Esophagus muscularis mucosa (tissue), 4 donors: ENCODE data around the gene CNTNAP2.

ENCODE experiments used
- EP300 ChIP-seq: sonication (generic); formaldehyde crosslinking; IDR thresholded peaks from one replicate; pipeline ENCODE4 v1.6.1; 2017; ENCODE audit warnings: antibody characterized with exemption
- POLR2A ChIP-seq: fragments of 450-650 bp; IDR thresholded peaks from one replicate; pipeline ENCODE4 v1.6.1; 2017; ENCODE audit warnings: antibody characterized with exemption, moderate library complexity, mild to moderate bottlenecking, low read depth
- POLR2AphosphoS5 ChIP-seq, 2 donors: sonication (generic); formaldehyde crosslinking; IDR thresholded peaks; one replicate each; pipeline ENCODE4 v1.6.1; 2017; ENCODE audit warnings: antibody characterized with exemption in 2 of 2
- TF ChIP-seq, protein P1 (sequence below), 3 experiments: fragments of 200-600 bp in 2 of 3; fragments of 450-650 bp in 1 of 3; sonication (generic) in 2 of 3; IDR thresholded peaks; one replicate each; pipeline ENCODE4 v1.5.1; 2017 to 2019; ENCODE audit warnings: antibody characterized with exemption in 3 of 3, mild to moderate bottlenecking in 2 of 3, moderate library complexity in 1 of 3

DNA sequence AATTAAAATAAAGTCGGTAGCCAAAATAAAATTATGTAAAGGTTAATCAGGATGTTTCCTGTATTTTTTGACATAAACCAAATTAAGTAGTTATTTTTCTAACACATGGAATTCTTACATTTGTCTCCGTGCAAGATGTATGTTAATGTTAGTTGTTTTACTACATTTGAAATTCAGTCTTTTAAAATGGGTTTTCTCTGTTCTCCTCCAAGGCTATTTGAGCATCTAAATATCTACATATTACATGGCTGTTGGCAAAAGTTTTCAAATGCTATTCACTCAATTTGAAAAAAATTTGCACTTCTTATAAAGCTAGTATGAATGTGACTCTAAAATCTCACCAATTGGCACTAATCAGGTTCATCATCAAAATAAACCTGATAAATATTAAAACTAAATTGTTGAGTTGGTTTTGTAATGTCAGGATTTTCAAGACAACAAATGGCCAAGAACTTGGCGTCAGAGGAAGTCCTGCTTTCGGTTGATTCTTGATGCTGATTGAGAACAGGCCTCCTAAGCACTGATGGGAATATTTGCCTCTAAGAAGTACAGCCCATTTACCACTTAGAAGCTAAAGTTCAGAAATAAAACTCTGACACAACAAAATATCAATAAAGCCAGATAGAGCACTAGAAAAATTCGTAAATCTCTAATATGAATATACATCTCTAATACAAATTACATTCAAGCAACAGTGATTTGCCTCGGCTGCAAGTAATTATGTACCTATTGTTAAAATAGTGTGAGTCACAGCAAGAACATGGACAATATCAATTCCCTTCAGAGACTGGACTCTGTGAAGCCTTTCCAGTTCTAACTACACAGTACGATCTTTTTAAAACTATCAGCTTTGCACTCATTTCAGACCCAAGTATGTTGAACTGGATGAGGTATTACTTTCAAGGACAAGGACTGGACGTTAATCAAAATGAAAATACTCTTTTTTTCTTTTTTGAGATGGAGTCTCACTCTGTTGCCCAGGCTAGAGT lies 1740.8 kb downstream of the CNTNAP2 start:
- TF ChIP-seq, protein P1, sequence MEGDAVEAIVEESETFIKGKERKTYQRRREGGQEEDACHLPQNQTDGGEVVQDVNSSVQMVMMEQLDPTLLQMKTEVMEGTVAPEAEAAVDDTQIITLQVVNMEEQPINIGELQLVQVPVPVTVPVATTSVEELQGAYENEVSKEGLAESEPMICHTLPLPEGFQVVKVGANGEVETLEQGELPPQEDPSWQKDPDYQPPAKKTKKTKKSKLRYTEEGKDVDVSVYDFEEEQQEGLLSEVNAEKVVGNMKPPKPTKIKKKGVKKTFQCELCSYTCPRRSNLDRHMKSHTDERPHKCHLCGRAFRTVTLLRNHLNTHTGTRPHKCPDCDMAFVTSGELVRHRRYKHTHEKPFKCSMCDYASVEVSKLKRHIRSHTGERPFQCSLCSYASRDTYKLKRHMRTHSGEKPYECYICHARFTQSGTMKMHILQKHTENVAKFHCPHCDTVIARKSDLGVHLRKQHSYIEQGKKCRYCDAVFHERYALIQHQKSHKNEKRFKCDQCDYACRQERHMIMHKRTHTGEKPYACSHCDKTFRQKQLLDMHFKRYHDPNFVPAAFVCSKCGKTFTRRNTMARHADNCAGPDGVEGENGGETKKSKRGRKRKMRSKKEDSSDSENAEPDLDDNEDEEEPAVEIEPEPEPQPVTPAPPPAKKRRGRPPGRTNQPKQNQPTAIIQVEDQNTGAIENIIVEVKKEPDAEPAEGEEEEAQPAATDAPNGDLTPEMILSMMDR (IDR thresholded peaks at IDR 0.05), result no peak
- no peak for TF ChIP-seq POLR2A
- no peak for TF ChIP-seq POLR2AphosphoS5 (IDR thresholded peaks at IDR 0.05)
- TF ChIP-seq EP300, result no peak
